PC-9 (cell line): ENCODE results near the gene FBRSL1.

Source experiments
- CTCF ChIP-seq: fragments of 200-600 bp; sonication (generic); conservative IDR thresholded peaks from 2 replicates; pipeline ENCODE4 v1.6.1; 2017; ENCODE audit warnings: mixed run types, antibody characterized with exemption, mild to moderate bottlenecking, moderate library complexity
- EZH2 ChIP-seq: fragments of 200-600 bp; sonication (generic); IDR thresholded peaks from 2 replicates; pipeline ENCODE4 v1.8.0; 2017; ENCODE audit warnings: antibody characterized with exemption, low read depth

DNA sequence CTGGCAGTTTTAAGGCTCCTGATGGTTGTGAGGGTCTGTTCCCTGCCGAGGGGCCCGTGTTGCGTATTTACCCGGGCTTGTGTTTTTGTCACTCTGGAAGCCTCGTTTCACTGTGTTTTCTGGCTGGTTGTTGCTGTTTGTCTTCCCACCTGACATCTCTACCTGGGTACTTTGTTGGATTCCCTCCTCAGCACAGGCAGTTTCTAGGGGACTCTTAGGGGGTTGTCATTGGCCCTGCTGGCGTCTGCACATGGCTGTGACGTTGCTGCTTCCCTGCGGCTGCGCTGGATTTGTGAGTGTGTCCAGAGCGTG, 6.4 kb downstream of the FBRSL1 start:
- TF ChIP-seq CTCF (no peak), EZH2 (no peak)
